Ovary (tissue), 9 donors: ENCODE measurements around the gene AGBL4. TPM values are rescaled to one million over a fixed set of nuclear protein-coding genes. Genes with fewer than 3 reads are reported as not detected.

ENCODE experiments used
- DNase-seq, 5 donors: peaks; one replicate each; pipeline ENCODE4 v3.0.0-alpha.2; 2019 to 2020
- H3K27ac ChIP-seq, 2 donors: fragments of 200-600 bp; one replicate each; pipeline versions ENCODE4 v1.5.1 to v1.8.0; 2019 to 2022
- H3K27me3 ChIP-seq: fragments of 200-600 bp; one replicate; pipeline ENCODE4 v1.8.0; 2022
- H3K36me3 ChIP-seq: fragments of 200-600 bp; sonication (generic); one replicate; pipeline ENCODE4 v1.5.1; 2019
- H3K4me1 ChIP-seq: one replicate; pipeline ENCODE4 v1.8.1; 2013; ENCODE audit warnings: mild to moderate bottlenecking, moderate library complexity; ENCODE audit not compliant: insufficient read depth
- H3K4me3 ChIP-seq: fragments of 200-600 bp; sonication (generic); one replicate; pipeline ENCODE4 v1.5.1; 2017
- H3K9me3 ChIP-seq, 2 donors: fragments of 200-600 bp in 1 of 2; sonication (generic) in 1 of 2; one replicate each; pipeline versions ENCODE4 v1.5.1 to v1.8.1; 2013 to 2019; ENCODE audit warnings: mild to moderate bottlenecking in 1 of 2, moderate library complexity in 1 of 2
- EP300 ChIP-seq: sonication (generic); formaldehyde crosslinking; IDR thresholded peaks from one replicate; pipeline ENCODE4 v1.6.1; 2017; ENCODE audit warnings: antibody characterized with exemption
- POLR2A ChIP-seq: fragments of 450-650 bp; IDR thresholded peaks from one replicate; pipeline ENCODE4 v1.6.1; 2017; ENCODE audit warnings: antibody characterized with exemption, mild to moderate bottlenecking, moderate library complexity
- WGBS, 3 donors: extraction: QIAGEN DNeasy Blood & Tissue Kit in 1 of 3; methylation state at CpG; one replicate each; pipeline versions ENCODE4 v1.1.5 to v1.1.7; 2013 to 2017; 5-methylcytosine and 5-hydroxymethylcytosine counted together
- intact Hi-C, 4 donors: fragments of 100-400 bp; cut with DNase I; formaldehyde crosslinking; loops; one replicate each; pipeline versions ENCODE4 v1.11.0 to v1.15.1; 2022 to 2023
- polyA plus RNA-seq, 2 donors: library from polyadenylated mRNA; stranded (reverse); fragments of 200-250 nt in 1 of 2; fragments of 350-450 nt in 1 of 2; fragmentation: Illumina TruSeq in 1 of 2; extraction: RNeasy Lipid Tissue Mini Kit (QIAGEN cat#74804) in 1 of 2; gene quantifications; one replicate each; pipeline ENCODE4 v1.2.3, GENCODE V29; 2013 to 2014
- total RNA-seq, 7 donors: library from RNA; depleted of rRNA in 2 of 7; stranded (reverse); fragments of >200 nt in 2 of 7; fragmentation: NEBNext Ultra II Directional in 3 of 7; extraction: Animal tissue kit (Norgen Biotek cat#: 25700) in 3 of 7; gene quantifications; one replicate each; pipeline versions ENCODE4 v1.1.0 to v1.2.4, GENCODE V29; 2016 to 2023
- TF ChIP-seq, protein P1 (sequence below), 3 donors: fragments of 450-650 bp in 2 of 3; fragments of 200-600 bp in 1 of 3; IDR thresholded peaks; one replicate each; pipeline versions ENCODE4 v1.5.1 to v1.8.0; 2016 to 2022; ENCODE audit warnings: antibody characterized with exemption in 3 of 3, mild to moderate bottlenecking in 1 of 3
- donor health status: DM: no; HTN: no; CAD: no; lungs with moderate emphysema.
- donor health status: DM: no; HTN: no; CAD: no.
- donor health status: Bipolar disorder and iron deficiency.
- donor health status: DM: yes; HTN: yes; CAD: no.
- donor health status: DM: no; HTN: no; CAD: no.
- donor health status: DM: yes; HTN: yes; CAD: no.

The AGBL4 gene
- total and polyA plus RNA-seq, 9 donors, result 0.15 to 6.2 (median 0.64) TPM

DNA sequence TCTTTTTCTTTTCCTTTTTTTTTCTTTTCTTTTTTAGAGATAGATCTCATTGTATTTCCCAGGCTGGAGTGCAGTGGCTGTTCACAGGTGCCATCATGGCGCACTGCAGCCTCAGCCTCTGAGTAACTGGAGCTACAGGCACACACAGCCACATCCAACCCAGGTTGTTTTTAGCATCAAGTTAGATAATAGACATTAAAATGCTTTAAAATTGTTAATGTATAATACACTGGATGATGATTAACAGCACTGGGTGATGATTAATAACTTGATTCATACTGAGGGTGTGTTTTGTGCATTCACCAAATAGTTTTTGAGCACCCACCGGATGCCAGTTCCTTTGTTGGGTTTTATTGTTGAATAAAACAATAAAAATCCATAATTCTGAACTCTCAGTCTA, 1322.3 kb downstream of the AGBL4 start:
- Histone ChIP-seq H3K9me3 (no peaks in the 10 kb centered on the region), H3K27me3 (no peaks in the 10 kb centered on the region), H3K27ac (no peak overlapping the region), H3K4me1 (no peaks in the 10 kb centered on the region), H3K36me3 (no peaks in the 10 kb centered on the region), H3K4me3 (no peak overlapping the region)
- intact Hi-C loops, result no loop called here
- no peak for DNase-seq
- WGBS, 3 donors, result 93 to 97% (median 95%) methylated on average over 2 of the region's 2 CpGs
- no peak for TF ChIP-seq EP300
- no peak for TF ChIP-seq POLR2A
- TF ChIP-seq, protein P1, sequence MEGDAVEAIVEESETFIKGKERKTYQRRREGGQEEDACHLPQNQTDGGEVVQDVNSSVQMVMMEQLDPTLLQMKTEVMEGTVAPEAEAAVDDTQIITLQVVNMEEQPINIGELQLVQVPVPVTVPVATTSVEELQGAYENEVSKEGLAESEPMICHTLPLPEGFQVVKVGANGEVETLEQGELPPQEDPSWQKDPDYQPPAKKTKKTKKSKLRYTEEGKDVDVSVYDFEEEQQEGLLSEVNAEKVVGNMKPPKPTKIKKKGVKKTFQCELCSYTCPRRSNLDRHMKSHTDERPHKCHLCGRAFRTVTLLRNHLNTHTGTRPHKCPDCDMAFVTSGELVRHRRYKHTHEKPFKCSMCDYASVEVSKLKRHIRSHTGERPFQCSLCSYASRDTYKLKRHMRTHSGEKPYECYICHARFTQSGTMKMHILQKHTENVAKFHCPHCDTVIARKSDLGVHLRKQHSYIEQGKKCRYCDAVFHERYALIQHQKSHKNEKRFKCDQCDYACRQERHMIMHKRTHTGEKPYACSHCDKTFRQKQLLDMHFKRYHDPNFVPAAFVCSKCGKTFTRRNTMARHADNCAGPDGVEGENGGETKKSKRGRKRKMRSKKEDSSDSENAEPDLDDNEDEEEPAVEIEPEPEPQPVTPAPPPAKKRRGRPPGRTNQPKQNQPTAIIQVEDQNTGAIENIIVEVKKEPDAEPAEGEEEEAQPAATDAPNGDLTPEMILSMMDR (IDR thresholded peaks at IDR 0.05), result no peak

DNA sequence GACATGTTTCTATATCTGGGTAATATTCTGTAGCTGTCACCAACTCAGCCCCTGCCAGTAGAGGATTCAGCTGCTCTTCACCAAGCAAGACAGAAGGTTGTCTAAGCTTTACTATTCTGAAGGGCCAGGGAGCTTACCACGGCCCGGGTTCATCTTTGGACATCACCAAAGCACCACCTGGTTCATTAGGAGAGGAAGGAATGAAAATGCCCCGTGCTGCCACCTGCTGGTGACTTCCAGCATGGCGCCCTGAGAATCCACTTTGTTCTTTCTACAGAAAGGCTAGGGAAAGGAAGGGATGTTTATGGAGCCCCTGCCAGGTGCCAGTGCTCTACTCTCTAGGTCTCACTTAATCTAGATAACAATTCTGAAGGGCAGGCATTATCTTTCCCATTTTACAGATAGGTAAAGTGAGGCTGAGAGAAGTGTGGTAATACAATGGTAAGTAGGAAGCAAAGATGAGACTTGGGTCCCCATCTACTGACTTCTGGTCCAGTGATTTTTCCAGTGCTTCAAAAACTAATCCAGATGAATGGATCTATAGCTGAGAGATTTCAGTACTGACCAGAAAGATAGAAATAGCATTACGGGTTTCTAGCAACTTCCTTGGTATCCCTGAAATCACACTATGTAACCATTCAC, 1326.6 kb downstream of the AGBL4 start:
- 19 to 21% (median 20%) methylated on average over 5 of the region's 5 CpGs for WGBS, 3 donors
- no peak overlapping the region for H3K4me3 ChIP-seq
- H3K27ac ChIP-seq, result no peak overlapping the region
- H3K4me1 ChIP-seq, result no peaks in the 10 kb centered on the region
- H3K36me3 ChIP-seq, result no peaks in the 10 kb centered on the region
- peak; percentile 17 to 71 (median 57) for DNase-seq
- TF ChIP-seq POLR2A, result no peak
- TF ChIP-seq, protein P1 (IDR thresholded peaks at IDR 0.05), result peak; percentile 28 to 40 (median 37)
- no peak for TF ChIP-seq EP300
- intact Hi-C loops, result loop anchor here in 2 of 4 donors (10.0 kb wide), 2 partner anchors 122 to 132 kb away; no protein-coding TSS in a partner anchor
- H3K9me3 ChIP-seq, result no peaks in the 10 kb centered on the region
- H3K27me3 ChIP-seq, result no peaks in the 10 kb centered on the region

DNA sequence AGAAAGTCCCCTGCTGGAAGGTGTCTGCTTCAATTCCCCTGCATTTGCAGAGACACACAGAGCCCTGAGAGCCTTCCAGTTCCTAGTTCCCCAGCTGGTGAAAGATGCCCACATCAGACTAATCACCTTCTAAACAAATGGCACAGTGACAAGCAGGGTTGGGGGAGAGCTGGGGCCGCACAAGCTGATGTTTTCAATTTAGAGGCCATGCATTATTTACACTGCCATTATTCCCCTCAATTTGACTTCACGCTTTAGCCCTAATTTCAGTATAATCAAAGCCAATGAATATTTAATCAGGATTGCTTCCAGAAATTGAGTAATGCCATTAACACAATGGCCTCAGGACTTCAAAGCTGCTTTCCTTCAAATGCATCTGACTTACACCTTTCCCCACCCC, 1328.6 kb downstream of the AGBL4 start:
- H3K4me3 ChIP-seq, result no peak overlapping the region
- 79 to 88% (median 81%) methylated on average over 2 of the region's 2 CpGs for WGBS, 3 donors
- no peak overlapping the region for H3K27ac ChIP-seq
- H3K9me3 ChIP-seq, result no peaks in the 10 kb centered on the region
- no peak for DNase-seq
- H3K27me3 ChIP-seq, result no peaks in the 10 kb centered on the region
- no peaks in the 10 kb centered on the region for H3K36me3 ChIP-seq
- intact Hi-C loops, result loop anchor here in 2 of 4 donors (10.0 kb wide), 2 partner anchors 120 to 130 kb away; no protein-coding TSS in a partner anchor
- no peaks in the 10 kb centered on the region for H3K4me1 ChIP-seq
- TF ChIP-seq POLR2A, result no peak

DNA sequence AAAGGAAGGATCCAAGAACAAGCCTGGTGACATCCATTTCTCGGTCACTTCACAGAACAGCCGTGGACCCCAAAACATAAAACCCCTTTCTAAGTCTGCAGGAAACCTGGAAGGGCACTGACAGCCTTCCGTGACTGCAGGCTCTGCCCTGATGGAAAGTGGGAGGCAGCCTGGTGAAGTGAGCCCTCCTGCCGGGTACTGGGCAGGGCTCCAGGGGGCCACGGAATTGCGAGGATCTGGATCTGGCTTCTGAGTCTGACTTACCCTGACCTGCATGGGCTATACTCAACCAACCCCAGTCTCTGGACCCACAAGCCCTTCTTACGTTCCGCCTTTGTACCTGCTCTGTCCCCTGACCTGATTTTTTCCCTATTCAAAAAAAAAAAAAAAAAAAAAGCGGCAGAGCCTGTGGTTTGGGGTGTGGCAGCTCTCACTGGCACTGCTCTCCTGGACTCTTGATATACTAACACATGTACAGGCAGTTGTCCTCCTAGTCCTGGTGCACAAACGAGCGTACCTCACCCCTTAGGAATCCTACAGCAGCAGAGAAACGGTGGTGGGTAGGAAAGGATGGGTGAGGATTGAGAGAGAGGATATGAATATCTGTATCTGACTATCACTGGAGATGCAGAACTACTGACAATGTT, 1330.0 kb downstream of the AGBL4 start:
- H3K27ac ChIP-seq, result no peak overlapping the region
- WGBS, 3 donors, result 69 to 80% (median 74%) methylated on average over 12 of the region's 12 CpGs
- intact Hi-C loops, result loop anchor here in 2 of 4 donors (10.0 kb wide), 2 partner anchors 119 to 129 kb away; no protein-coding TSS in a partner anchor

More for the DNA sequence above, 1330.0 kb downstream of the AGBL4 start:
- H3K4me3 ChIP-seq, result no peak overlapping the region
- H3K9me3 ChIP-seq, result no peaks in the 10 kb centered on the region
- no peaks in the 10 kb centered on the region for H3K36me3 ChIP-seq
- no peak for TF ChIP-seq POLR2A
- TF ChIP-seq, protein P1 (IDR thresholded peaks at IDR 0.05), result no peak
- no peak for TF ChIP-seq EP300
- H3K4me1 ChIP-seq, result no peaks in the 10 kb centered on the region
- H3K27me3 ChIP-seq, result no peaks in the 10 kb centered on the region
- DNase-seq, result no peak
